Measurements from ENCODE around the gene TMEM107.
"Not testable (repeated sequence)": the region's sequence is repeated elsewhere in the genome, so short reads cannot be mapped to it uniquely, and the experiment has no call there.

TMEM107 gene

GRCh38 chr17:8176197-8176940 is at the start of gene TMEM107:
TMEM107 (minus strand) TSS chr17:8176380; CDS start chr17:8176286, 94 bp downstream.
- DNase-seq (ENCODE audit: low read depth in 2 of 2): peak; percentile 70 to 78

- DNase-seq (ENCODE audit: low read depth in 2 of 2): no peak
Measured at GRCh38 chr17:8224891-8225812, 49.0 kb upstream of the TMEM107 start.

- DNase-seq (ENCODE audit: low read depth in 2 of 2): peak; percentile 15 to 43
Measured at GRCh38 chr17:8223356-8224126, 47.4 kb upstream of the TMEM107 start.

- DNase-seq (ENCODE audit: low read depth in 2 of 2): peak; percentile 83 to 84
Measured at GRCh38 chr17:8222630-8223355, 46.6 kb upstream of the TMEM107 start.

- DNase-seq (ENCODE audit: low read depth in 2 of 2): no peak
Measured at GRCh38 chr17:8222380-8222629, 46.1 kb upstream of the TMEM107 start.

GRCh38 chr17:8221663-8222379 is 45.6 kb upstream of the TMEM107 start:
- peak; percentile 68 to 85 for DNase-seq (ENCODE audit: low read depth in 2 of 2)

GRCh38 chr17:8220783-8221662 is 44.8 kb upstream of the TMEM107 start:
- DNase-seq (ENCODE audit: low read depth in 2 of 2): peak; percentile 71 to 89

GRCh38 chr17:8214000-8214399 is 37.8 kb upstream of the TMEM107 start:
- DNase-seq (ENCODE audit: low read depth in 2 of 2): not testable (repeated sequence)

- DNase-seq (ENCODE audit: low read depth in 2 of 2): no peak
Measured at GRCh38 chr17:8212312-8213180, 36.4 kb upstream of the TMEM107 start.

- DNase-seq (ENCODE audit: low read depth in 2 of 2): no peak
Measured at GRCh38 chr17:8210761-8211458, 34.7 kb upstream of the TMEM107 start.

GRCh38 chr17:8209907-8210760 is 34.0 kb upstream of the TMEM107 start, which contains the start of gene AURKB:
AURKB (minus strand) TSS chr17:8210575; CDS start chr17:8210224, 351 bp downstream.
- DNase-seq (ENCODE audit: low read depth in 2 of 2): peak; percentile 84 to 90

- no peak for DNase-seq (ENCODE audit: low read depth in 2 of 2)
Measured at GRCh38 chr17:8206536-8206935, 30.4 kb upstream of the TMEM107 start.

GRCh38 chr17:8204761-8205555 is 28.8 kb upstream of the TMEM107 start:
- no peak for DNase-seq (ENCODE audit: low read depth in 2 of 2)

GRCh38 chr17:8192070-8192815 is 16.1 kb upstream of the TMEM107 start:
- no peak for DNase-seq (ENCODE audit: low read depth in 2 of 2)

GRCh38 chr17:8190506-8190905 is 14.3 kb upstream of the TMEM107 start:
- no peak for DNase-seq (ENCODE audit: low read depth in 2 of 2)
